Endothelial cell of hepatic sinusoid (primary cell): ENCODE data around the gene UBE4B.

ENCODE experiments used
- in situ Hi-C: cut with HindIII; loops from 2 replicates; pipeline ENCODE4 v1.10.0; 2017; ENCODE audit warnings: low sequenced_read_pairs

UBE4B gene

GRCh38 chr1:10031461-10031860 lies 1.3 kb upstream of the UBE4B start:
- in situ Hi-C loops, result loop anchor here (5.0 kb wide), 1 partner anchor 41 kb away; no protein-coding TSS in a partner anchor

GRCh38 chr1:10033359-10033845 lies 644 bp downstream of the UBE4B start:
- in situ Hi-C loops, result loop anchor here (5.0 kb wide), 1 partner anchor 39 kb away; no protein-coding TSS in a partner anchor

- in situ Hi-C loops, result no loop called here
Observed at GRCh38 chr1:10042746-10043145, 10.0 kb downstream of the UBE4B start.

GRCh38 chr1:10045480-10046355 lies 13.0 kb downstream of the UBE4B start:
- in situ Hi-C loops, result no loop called here

- in situ Hi-C loops, result no loop called here
Observed at GRCh38 chr1:10046356-10047085, 13.8 kb downstream of the UBE4B start.

- in situ Hi-C loops, result no loop called here
Observed at GRCh38 chr1:10048601-10049000, 15.8 kb downstream of the UBE4B start.

GRCh38 chr1:10050611-10051010 lies 17.9 kb downstream of the UBE4B start:
- in situ Hi-C loops, result no loop called here

- in situ Hi-C loops, result no loop called here
Observed at GRCh38 chr1:10051656-10052055, 18.9 kb downstream of the UBE4B start.

- in situ Hi-C loops, result no loop called here
Observed at GRCh38 chr1:10052347-10052746, 19.6 kb downstream of the UBE4B start.

- in situ Hi-C loops, result no loop called here
Observed at GRCh38 chr1:10054465-10054864, 21.7 kb downstream of the UBE4B start.

- in situ Hi-C loops, result no loop called here
Observed at GRCh38 chr1:10056599-10056987, 23.8 kb downstream of the UBE4B start.

- in situ Hi-C loops, result no loop called here
Observed at GRCh38 chr1:10057343-10057742, 24.6 kb downstream of the UBE4B start.

- in situ Hi-C loops, result no loop called here
Observed at GRCh38 chr1:10057796-10058195, 25.0 kb downstream of the UBE4B start.

GRCh38 chr1:10059342-10059718 lies 26.6 kb downstream of the UBE4B start:
- in situ Hi-C loops, result no loop called here

GRCh38 chr1:10060311-10061100 lies 27.7 kb downstream of the UBE4B start:
- in situ Hi-C loops, result no loop called here

- in situ Hi-C loops, result no loop called here
Observed at GRCh38 chr1:10061276-10061675, 28.5 kb downstream of the UBE4B start.

- in situ Hi-C loops, result no loop called here
Observed at GRCh38 chr1:10063878-10064277, 31.1 kb downstream of the UBE4B start.

GRCh38 chr1:10064416-10065343 lies 31.9 kb downstream of the UBE4B start:
- in situ Hi-C loops, result no loop called here

GRCh38 chr1:10065344-10065685 lies 32.6 kb downstream of the UBE4B start:
- in situ Hi-C loops, result no loop called here

- in situ Hi-C loops, result no loop called here
Observed at GRCh38 chr1:10065760-10066159, 33.0 kb downstream of the UBE4B start.
